Stimulated activated CD8-positive, alpha-beta memory T cell treated with anti-CD3 and anti-CD28 coated beads, Interleukin-15, amount 100 ng/mL, for 1 hour (primary cell): ENCODE data around the gene EMP2.
"Not testable (repeated sequence)": the region's sequence is repeated elsewhere in the genome, so short reads cannot be mapped to it uniquely, and the experiment has no call there.

ENCODE experiments used
- DNase-seq: peaks from one replicate; pipeline ENCODE4 v3.0.0-alpha.2; 2020; ENCODE audit warnings: low read depth

Gene EMP2

DNA sequence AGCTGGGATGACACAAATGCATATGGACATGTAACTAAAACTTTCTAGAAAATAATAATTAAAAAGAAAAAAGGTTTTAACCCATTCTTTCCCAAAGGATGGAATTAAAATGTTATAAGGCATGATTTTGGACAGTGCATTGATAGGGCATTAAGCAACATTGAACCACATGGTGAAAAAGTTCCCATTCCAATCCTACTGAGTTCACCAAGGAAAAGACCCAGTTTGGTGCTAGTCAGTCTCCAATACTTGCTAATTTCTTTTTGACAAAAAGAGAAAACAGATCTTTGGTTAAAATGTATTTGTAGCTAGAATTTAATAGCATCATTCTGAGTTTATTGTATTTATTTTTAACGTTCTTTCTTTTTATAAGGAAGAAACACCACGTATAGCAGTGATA lies 28.1 kb downstream of the EMP2 start:
- no peak for DNase-seq

DNA sequence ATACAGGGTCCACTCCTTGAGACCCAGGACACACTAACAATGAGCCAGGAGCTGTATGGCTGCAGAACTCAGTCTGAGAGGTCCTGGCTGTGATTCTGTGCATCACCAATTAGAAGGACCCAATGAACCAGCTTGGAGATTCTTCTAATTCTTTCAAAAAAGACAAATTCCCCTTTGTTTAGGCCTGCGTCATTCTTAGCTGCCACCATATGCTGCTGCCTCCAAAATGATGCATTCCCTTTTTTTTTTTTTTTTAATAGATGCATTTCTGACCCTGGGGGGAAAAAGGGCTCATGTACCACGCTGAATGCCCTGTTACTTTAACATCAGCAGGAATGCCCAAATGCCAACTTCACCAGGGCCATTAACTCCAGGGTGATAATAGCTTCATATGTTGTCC lies 28.5 kb downstream of the EMP2 start:
- DNase-seq, result no peak

- DNase-seq, result no peak
Measured at GRCh38 chr16:10548404-10548803, 32.0 kb downstream of the EMP2 start.

DNA sequence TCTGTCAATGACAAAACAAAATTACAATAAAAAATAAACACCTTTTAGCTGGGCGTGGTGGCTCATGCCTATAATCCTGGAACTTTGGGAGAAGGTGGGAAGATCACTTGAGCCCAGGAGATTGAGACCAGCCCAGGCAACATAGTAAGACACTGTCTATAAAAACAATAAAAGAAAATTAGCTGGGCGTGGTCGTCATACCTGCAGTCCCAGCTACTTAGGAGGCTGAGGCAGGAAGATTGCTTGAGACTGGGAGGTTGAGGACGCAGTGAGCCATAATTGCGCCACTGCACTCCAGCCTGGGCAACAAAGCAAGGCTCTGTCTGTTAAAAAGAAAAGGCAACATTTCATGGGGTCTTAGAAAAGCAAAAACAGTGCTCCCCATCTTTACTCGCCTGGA lies 32.7 kb downstream of the EMP2 start:
- no peak for DNase-seq

DNA sequence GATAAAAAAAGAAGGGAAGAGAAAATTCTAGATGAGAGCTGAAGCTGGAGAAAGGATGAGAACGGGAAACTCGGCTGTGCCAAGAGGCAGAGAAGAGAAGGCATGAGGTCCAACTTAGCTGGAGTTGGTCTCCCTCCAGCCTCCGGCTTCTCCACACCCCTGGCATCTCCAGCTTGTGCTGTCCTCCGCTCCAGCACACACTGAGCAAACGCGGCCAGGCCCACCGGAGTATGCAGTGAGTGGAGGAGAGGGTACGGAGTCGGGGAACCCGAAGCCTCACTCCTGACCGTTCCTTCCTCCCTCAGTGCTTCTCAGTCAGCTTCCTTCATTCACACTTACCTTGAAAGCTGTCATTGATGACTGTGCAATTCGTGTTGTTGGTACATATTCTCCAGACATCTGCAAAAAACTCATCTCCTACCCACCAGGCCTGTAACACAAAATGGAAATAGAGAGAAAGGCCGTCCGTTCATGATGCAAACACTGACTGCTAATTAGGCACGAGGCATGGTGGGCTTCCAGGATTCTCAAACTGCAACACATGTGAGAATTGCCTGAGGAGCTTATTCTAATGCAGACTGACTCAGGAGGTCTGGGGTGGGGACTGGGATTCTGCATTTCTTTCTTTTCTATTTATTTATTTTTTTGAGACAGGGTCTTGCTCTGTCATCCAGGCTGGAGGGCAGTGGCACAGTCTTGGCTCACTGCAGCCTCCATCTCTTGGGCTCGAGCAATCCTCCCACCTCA lies 37.0 kb downstream of the EMP2 start:
- no peak for DNase-seq

GRCh38 chr16:10541366-10541765 lies 39.0 kb downstream of the EMP2 start:
- DNase-seq, result no peak

DNA sequence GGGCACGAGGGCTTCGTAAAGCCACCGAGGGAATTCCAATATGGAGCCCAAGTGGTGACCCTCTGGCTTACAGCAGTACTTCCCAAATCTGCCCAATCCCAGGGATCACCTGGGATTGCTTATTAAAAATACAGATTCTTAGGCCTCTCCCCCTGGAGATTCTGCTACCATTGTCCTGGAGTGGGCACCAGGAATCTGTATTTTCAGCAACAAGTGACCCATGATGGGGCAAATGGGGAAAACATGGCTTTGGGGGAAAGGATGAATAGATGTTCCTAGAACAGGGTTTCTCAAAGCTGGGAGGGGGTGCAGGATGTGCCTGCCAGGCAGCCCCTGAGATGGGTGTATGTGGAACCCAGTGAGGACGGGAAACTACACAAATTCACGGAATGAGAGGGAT lies 40.6 kb downstream of the EMP2 start:
- DNase-seq, result no peak

DNA sequence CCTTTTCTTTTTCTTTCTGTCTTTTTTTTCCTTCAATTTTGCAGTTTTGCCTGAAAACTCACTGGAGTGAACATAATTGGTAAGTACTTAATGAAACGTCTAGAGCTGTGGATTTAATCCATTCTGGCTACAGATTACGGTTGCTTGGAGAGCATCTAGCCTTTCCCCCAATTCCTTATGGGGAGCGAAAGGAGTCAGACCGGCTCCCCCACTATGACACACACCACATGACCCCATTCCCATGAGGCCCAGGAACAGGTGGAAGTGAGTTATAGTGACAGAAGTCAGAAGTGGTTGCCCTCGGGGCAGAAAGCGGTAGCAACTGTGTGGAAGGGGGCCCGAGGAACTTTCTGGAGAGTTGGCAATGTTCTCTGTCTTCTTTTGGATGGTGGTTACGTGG lies 41.2 kb downstream of the EMP2 start:
- no peak for DNase-seq

DNA sequence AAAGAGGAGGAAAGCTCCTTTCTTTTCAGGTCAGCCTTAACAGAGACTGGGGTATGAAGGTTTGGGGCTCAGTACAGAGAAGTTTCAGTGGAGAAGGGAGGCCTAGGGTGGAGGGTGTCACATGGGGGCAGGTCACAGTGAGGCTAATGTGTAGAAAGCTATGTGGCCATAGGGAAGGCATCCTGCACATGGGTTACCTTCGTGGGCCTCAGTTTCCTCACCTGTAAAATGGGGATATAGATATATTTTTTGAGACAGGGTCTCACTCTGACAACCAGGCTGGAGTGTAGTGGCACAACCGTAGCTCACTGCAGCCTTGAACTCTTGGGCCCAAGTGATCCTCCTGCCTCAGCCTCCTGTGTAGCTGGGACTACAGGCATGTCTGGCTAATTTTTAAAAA lies 41.8 kb downstream of the EMP2 start:
- no peak for DNase-seq

GRCh38 chr16:10537946-10538345 lies 42.5 kb downstream of the EMP2 start:
- no peak for DNase-seq

- DNase-seq, result no peak
Measured at GRCh38 chr16:10536814-10537389, 43.5 kb downstream of the EMP2 start.

DNA sequence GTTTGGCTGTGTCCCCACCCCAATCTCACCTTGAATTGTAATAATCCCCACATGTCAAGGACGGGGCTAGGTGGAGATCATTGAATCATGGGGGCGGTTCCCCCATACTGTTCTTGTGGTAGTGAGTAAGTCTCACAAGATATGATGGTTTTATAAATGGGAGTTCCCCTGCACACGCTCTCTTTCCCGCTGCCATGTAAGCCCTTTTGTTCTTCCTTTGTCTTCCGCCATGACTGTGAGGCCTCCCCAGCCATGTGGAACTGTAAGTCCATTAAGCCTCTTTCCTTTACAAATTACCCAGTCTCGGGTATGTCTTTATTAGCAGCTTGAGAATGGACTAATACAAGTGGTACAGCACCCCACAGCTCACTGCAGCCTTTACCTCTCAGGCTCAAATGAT lies 44.1 kb downstream of the EMP2 start:
- DNase-seq, result not testable (repeated sequence)

GRCh38 chr16:10535461-10535860 lies 44.9 kb downstream of the EMP2 start:
- DNase-seq, result no peak

GRCh38 chr16:10534748-10535147 lies 45.6 kb downstream of the EMP2 start:
- DNase-seq, result no peak

GRCh38 chr16:10533612-10534011 lies 46.8 kb downstream of the EMP2 start:
- DNase-seq, result not testable (repeated sequence)

DNA sequence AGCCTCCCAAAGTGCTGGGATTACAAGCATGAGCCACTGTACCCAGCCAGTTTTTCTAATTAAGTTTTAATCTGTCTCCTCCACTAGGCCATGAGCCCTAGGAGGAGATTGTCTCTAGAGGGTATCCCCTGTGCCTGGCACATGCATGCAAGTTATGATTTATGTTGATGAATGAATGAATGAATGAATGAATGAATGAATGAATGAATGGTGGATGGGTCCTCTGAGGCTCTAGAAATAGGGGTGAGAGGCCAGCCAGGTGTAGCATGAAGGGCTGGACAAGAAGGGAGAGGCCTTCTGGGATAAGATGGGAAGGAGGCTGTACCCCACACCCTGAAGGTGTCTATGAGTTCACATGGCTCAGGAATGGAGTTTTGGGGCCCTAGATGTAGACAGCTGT lies 48.8 kb downstream of the EMP2 start:
- no peak for DNase-seq

DNA sequence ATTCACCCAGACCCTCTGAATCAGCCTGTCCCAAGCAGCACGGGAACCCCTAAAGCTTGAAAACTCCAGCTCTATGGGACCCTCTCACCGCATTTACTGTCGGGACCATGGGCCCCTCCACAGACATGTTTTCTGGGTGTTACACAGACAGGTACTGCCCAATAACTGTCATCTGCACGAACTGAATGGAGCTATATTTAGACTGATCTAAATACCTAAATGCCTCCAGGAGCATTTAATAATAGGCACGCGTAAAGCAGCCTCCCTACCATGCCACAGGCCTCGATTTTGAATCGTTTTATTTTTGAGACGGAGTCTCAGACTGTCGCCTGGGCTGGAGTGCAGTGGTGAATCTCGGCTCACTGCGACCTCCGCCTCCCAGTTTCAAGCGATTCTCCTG lies 49.7 kb downstream of the EMP2 start:
- no peak for DNase-seq

DNA sequence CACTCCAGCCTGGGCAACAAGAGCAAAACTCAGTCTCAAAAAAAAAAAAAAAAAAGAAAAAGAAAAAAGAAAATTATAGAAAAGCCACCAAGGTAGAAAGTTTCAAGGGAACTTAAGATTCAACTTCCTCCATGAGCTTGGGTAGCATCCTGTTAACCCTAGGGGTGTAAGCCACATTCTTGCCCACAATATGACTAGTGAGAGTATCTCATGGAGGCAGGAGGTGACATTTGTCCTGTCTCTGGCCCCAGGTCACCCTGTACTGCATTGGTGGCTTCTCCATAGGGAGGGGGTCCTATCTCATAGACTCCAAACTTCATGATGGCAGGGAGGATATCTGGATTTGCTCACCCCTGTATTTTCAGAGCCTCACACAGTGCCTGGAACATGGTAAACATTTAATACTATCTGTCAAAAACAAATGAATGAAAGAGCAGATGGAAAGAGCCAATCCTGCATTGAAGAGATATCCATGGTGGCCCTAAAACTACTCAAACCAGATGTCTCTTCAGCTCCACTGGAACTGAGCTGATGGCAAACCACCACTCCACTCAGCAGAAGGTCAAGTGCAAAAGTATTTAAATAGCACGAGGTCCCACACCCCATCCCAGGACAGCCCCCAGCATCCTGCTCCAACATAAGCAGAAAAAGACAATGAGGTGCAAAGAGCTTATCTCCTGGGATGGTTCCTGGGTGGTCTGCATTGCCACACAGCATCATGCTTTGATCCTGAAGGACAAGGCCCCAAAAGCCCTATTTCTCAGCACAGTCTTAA lies 50.3 kb downstream of the EMP2 start:
- DNase-seq, result no peak

DNA sequence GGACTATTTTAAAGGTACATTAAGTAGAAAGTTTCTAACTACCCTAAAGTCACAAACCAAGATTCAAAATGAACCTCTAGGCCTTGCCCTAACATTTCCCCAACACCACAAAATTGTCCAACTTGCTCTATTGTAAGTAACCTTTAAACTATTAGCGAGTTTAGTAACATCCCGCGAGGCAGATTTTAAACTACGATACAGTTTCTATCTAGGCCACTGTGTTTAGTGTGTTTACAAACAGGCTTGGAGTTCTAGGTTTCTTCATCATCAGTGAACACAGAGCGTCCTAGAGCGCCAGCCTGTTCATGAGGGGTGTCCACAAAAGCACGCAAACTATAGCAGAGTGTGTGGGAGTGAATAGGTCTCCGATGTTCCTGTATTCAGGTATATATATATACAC lies 51.8 kb downstream of the EMP2 start:
- no peak for DNase-seq

DNA sequence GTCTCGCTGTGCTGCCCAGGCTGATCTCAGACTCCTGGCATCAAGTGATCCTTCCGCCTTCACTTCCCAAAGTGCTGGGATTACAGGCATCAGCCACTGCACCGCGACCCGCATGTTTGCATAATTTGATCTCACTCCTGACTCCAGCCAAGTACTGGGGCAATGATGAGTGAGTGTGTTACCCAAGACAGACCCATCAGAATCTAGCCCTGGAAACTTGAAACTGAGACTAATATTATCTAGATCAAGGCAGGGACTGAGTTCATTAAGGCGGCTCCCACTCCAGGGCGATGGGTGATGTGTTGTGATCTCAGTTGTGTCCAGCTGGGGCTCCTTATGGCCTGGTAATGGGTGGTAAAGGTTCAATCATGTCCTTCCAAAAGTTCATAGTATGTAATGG lies 53.4 kb downstream of the EMP2 start:
- no peak for DNase-seq

GRCh38 chr16:10525214-10525825 lies 55.1 kb downstream of the EMP2 start:
- no peak for DNase-seq

- DNase-seq, result no peak
Measured at GRCh38 chr16:10522966-10523365, 57.4 kb downstream of the EMP2 start.

DNA sequence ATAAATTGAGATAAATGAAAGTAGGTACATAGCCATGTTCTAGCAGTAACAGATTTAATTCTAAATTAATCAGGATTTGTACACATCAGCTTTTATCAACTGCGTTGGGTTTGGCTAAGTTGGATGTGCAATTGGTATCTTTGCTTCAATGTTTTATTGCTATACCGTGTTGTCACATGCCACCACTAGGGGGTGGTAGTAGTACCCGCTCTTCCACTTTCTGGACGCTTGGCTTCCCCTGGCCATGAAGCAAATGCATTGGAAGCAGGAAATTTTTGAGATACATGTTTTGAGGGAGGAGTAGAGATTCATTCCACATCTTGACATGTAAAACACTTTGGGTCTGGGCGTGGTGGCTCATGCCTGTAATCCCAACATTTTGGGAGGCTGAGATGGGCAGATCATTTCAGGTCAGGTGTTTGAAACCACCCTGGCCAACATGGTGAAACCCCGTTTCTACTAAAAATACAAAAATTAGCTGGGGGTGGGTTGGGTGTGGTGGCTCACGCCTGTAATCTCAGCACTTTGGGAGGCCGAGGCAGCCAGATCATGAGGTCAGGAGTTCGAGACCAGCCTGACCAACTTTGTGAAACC lies 58.6 kb downstream of the EMP2 start:
- DNase-seq, result no peak
